Measurements from ENCODE around the gene SOAT1.
"Not testable (repeated sequence)": the region's sequence is repeated elsewhere in the genome, so short reads cannot be mapped to it uniquely, and the experiment has no call there.

Gene SOAT1

DNA sequence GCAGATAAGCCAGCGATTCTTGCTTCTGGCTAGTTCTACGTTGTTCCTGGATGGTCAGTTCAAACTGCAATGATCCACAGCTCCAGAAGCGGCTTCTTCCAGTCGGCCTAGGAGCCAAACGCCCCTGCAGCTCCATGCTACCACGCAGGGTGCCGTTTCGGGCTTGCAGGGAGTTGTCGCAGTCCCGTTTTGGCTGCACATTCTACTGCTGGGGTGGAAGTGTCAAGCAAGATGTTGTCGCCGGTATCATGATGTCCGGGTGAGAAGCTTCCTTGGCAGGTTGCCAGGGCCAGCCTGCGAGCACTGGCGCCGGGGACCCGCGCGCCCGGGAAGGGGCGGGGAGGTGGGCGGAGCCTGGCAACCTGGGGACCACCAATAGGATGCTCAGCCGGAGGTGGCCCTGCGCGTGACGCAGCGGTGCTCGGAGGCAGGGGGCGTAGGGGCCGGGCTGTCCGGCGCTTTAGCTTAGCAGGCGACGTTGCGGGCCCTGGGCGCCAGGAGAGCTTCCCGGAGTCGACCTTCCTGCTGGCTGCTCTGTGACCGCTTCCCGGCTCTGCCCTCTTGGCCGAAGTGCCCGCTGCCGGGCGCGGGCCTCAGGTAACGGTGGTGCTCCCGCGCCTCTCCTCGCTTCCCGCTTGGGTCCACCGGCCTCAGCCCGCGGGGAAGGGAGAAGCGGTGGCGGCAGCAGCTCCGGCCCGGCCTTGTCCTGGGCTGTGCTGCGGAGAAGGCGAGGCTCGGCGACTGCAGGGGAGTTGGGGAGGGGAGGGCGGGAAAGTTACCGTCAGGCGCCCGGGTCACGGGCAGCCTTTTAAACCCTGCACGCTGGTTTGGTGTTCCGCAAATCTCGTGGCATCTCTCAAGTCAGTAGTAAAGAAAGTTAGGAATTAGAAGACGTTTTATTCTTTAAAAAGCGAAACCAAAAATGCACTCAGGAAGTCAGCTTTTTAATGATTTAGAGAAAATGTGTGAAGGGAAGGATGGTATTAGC is at the start of gene SOAT1:
Gene SOAT1 (plus strand): TSS at position 458 of the 988 bp plus-strand sequence. CDS start 8,888 bp downstream, outside the sequence.
- peak; percentile 88 for DNase-seq

DNA sequence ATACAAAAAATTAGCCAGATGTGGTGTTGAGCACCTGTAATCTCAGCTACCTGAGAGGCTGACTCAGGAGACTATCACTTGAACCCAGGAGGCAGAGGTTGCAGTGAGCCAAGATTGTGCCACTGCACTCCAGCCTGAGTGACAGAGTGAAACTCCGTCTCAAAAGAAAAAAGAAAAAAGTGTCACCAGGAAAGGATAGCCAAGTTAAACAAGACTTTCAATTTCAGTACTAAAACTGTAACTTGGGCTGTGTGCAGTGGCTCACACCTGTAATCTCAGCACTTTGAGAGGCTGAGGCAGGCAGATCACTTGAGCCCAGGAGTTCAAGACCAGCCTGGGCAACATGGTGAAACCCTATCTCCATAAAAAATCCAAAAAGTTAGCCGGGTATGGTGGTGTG is 48.2 kb upstream of the SOAT1 start:
- not testable (repeated sequence) for DNase-seq

DNA sequence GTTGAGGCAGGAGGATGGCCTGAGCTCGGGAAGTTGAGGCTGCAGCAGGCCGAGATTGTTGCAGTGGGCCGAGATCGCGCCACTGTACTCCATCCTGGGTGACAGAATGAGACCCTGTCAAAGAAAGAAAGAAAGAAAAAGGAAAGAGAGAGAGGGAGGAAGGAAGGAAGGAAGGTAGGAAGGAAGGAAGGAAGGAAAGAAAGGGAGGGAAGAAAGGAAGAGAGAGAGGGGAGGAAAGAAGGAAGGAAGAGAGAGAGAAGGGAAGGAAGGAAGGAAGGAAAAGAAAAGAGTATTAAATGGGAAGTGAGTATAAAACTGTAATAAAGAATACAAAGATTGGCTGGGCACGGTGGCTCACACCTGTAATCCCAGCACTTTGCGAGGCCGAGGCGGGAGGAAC is 45.7 kb upstream of the SOAT1 start:
- DNase-seq, result no peak

DNA sequence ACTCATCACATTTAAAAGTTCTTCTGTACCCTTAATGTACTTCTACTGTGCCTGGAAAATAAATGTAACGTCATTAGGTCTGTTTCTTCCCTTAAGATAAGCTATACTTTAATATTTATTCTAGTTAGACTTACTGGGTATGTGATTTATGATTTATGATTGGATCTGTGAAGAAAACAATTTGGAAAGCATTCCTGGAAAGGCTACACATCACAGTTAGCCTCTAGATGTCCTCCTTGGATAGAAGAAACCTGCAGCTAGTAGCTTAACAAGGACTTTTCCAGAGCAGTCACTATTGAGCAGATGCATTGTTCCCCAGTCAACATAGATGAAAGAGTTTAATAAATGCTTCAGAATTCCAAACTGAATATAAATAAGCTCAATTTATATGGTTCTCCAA is 41.9 kb upstream of the SOAT1 start:
- DNase-seq, result no peak

DNA sequence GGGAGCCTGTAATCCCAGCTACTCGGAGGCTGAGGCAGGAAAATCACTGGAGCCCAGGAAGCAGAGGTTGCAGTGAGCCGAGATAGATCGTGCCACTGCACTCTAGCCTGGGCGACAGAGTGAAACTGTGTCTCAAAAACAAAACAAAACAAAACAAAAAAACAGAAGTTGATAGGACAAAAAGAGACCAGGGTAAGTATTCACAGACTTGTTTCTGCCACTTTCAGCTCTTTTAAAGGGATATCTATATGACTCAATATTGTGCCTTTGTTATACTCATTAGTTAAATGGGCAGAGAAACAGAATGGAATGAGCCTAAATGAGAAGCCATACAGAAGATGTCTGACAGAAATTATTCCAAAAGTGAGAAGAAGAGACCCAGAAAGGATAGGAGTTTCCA is 41.0 kb upstream of the SOAT1 start:
- DNase-seq, result no peak

DNA sequence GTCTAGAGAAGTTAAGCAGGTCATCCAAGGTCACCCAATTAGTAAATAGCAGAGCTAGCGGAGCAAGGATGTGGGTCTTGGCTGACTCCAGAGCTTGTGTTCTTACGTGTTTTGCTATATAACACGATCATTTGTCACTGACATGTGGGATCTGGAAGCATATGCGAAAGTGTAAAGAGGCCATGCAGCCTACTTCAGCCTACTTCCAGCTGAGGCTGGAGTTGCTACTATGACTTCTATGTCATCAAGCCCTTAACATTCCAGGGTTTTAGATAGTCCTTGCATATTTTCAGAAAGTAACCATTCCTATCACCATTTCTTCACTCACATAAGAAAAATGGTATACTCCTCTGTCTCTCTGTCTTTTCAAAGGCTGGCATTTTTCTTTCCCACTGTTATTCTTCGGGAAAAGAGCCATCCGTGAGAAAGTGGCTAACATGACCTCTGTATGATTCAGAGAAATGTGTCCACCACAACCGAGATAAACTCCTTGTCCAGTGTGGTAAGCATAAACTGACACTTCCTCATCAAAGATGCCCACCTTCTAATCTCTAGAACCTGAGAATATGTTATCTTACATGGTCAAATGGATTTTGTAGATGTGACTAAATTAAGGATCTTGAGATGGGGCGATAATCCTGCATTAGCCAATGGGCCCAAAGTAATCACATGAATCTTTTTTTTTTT is 40.2 kb upstream of the SOAT1 start:
- DNase-seq, result no peak

DNA sequence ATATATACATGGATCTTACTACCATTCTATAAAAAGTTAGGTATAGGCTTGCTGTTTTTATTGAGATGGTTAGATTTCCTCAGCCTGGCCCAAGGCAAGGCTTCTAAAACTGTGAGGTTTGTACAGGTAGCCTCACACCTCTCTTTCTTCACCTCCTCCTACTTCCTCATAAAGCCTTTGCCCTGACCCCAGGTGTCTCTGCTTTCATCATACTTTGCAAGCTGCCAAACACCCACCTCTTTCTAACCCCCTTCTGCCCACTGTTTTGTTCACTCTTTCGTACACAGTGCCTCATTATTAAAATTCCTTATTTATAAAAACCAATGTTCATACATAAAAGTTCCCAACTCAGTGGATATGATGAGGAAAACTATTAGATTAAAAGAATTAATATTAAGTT is 31.4 kb upstream of the SOAT1 start:
- DNase-seq, result no peak

DNA sequence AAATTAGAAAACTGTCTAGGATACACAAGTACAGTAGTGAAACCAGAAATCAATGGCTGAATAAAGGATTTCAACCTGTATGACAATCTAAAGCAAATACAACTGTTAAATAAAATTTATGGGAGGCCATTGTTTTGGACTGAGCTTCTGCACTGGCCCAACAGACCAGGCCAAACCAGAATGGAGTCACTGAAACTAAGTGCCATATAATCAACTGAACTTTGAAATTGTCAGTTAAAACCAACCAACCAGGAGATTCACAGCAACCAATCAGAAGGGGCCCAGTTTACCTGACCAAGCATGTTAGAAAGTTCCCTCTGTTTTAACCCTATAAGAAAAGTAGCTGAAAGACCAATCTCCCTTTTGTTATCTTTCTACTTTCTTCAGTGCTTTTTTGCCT is 30.5 kb upstream of the SOAT1 start:
- DNase-seq, result no peak

DNA sequence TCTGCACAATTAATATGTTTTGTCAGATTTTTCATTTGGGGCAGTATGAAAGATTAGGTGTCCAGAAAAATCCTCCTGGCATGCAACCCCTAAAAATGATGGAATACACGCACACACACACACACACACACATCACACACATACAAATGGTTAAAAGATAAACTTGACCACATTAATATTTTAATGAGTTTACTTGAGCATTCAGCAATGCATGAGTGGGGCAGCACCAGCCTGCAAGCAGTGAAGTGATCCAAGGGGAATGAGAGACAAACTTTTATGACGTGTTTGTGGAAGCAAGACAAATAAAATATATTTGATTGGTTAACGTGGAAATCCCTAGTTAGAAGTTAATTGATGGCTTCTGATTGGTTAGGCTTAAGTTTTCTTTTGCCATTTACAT is 29.1 kb upstream of the SOAT1 start:
- DNase-seq, result no peak

DNA sequence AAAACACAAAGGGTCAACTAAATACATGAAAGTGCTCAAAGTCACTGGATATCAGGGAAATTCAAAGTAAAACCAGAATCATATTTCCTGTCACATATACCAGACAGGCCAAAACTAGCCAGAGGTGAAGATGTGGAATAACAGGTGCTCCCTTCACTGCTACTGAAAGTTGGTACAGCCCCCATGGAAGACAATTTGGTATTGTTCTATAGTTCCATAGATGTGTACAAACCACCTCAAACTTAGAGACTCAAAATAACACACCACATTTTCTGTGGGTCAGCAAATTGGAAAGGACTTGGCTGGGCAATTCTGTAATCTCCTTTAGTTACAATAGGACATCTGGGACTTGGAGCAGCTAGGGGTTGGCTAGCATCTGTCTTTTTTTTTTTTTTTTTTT is 24.5 kb upstream of the SOAT1 start:
- no peak for DNase-seq

DNA sequence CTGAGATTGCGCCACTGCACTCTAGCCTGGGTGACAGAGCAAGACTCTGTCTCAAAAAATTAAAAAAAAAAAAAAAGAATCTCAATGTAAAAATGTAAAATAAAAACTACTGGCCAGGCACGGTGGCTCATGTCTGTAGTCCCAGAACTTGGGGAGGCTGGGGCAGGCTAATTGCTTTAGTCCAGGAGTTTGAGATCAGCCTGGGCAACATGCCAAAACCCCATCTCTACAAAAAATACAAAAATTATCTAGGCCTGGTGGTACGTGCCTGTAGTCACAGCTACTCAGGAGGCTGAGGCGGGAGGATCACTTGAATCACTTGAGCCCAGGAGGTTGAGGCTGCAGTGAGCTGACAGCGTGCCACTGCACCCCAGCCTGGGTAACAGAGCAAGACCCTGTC is 19.2 kb upstream of the SOAT1 start:
- DNase-seq, result not testable (repeated sequence)

DNA sequence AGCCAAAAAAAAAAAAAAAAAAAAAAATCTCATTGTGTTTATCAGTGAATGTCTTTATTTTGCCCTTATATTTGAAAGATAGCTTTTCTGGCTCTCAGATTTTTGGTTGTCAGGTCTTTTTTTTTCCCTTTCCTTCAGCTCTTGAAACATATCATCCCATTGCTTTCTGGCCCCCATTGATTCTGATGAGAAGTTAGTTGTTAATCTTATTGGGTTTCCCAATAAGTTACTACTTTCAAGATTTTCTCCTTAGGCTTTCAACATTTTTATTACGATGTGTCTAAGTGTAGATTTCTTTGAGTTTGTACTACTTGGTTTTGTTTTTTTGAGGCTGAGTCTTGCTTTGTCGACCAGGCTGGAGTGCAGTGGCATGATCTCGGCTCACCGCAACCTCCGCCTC is 14.7 kb upstream of the SOAT1 start:
- DNase-seq, result no peak

DNA sequence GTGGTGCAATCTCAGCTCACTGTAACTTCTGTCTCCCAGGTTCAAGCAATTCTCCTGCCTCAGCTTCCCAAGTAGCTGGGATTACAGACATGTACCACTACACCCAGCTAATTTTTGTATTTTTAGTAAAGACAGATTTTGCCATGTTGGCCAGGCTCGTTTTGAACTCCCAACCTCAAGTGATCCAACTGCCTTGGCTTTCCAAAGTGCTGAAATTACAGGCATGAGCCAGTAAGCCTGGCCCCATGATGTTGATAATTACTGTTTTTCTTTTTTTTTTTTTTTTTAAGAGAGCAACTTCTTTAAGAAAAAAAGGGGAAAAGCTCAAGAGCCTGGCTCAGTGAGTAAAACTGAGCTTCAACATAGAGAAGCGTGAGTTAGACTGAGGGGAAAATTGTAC is 9.6 kb upstream of the SOAT1 start:
- DNase-seq, result no peak

DNA sequence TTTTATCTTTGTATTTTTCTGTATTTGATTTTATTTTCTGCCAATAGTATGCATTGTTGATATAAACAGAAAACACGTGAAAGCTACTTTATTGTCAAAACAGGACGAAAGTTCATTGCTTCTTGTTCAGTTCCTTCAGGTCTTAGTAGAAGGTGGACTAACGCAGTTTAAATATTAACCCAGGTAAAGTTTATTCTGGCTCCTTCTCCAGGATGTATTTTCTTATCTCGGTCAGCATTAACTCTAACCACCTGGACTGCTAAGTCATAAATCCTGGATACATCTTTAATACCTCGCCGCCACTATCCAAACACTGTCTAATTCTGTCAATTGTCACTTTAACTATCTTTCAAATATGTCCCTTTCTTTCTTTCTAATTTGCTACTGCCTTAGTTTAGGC is 5.7 kb upstream of the SOAT1 start:
- no peak for DNase-seq

DNA sequence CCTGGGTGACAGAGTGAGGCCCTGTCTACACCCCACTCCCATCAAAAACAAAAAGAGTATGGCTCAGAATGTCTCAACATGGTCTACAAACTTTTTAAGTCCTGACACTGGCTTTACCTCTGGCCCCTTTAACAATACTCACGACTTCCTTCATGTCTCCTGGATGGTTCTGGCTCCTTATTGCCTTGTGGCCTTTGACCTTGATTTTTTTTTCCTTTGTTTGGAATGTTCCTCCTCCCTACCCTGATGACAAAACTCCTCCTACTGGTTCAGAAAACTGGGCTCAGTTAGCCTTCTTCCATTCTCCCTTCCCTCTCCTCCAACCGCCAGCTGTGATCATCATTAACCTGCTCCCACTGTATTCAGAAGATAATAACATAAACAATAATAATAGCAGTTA is 4.6 kb upstream of the SOAT1 start:
- DNase-seq, result no peak

DNA sequence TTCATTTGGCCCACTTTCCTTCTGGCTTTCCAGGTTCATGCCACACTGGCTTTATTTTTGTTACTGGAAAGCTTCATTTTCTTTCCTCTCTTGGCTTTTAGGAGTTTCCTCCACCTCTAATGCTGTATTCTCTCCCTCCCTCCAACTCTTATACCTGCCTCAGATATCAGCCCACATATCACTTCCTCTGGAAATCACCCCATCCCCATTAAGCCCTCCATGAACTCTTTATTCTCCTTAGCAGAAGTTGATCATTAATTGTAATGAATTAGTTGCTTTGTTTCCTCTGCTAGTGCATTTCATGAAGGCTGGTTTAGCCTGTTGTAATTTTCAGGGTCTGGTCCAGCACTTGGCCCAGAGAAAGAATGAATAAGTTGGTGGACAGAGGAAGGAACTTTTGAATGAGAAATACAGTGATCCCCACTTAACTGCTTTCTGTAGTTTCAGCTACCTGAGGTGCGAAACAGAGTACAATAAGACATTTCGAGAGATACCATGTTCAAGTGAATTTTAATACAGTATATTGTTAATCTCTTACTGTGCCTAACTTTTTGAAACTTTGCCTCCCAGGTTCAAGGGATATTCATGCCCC is 1.7 kb downstream of the SOAT1 start:
- no peak for DNase-seq

DNA sequence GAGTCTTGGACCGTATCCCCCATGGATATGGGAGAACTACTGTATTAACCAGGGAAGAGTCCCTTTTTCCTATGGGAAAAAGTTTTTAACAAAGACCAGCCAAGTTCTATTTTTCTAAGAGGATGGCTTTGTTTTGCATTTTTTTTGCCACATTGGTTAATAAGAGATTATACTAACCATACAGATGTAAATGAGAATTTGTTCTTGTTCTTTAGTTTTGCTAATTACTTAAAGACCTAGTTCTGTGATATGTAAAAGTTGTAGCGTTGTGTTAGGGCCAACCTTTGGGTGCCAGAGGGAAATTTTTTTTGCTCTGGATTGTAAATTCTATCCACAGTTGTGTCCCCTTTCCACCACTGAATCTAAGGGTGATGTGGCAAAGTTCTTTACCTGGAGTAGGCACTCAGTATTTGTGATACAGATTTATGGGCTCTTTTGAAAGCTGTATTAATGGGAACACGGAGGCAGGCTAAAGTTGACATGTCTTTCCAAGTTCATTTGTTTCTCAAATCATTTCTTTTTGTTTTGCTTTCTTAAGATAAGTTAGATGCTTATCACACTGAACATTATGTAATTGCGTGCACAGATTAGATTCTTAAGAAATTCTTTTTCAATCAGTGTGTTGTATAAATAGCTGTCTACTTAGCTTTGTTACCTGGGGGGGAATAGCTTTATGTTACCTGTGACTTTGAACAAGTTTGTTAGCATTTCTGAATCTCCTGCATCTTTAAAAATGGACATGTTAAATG is 2.9 kb downstream of the SOAT1 start:
- no peak for DNase-seq

DNA sequence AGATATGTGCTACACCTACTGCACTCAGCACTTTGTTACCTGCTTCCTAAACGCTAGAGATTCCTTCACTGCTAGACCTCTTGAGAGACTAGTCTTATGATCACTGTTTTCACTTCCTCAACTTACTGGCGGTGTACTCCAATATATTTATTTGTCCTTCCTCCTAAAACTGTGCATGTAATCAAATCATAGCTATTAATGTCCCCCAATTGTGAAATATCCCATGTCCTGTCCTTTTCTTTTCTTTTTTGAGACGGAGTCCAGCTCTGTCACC is 3.4 kb downstream of the SOAT1 start:
- DNase-seq, result no peak

DNA sequence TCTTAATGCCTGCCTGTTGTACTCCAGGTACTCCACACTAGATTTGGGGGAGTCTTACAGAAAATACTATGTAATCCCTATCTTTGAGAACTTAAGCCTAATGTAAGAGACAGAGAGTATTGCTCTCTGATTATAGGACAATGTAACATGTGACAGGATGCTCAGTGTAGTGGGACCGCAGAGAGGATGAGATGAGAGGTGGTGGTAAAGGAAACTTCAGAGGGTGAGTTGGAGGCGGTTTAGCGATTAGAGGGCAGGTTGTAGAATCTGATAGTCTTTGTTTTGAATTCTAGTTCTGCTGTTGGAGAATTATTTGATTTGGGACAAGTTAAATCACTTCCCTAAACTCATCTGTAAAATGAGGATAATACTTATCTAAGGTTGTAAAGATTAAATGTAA is 5.4 kb downstream of the SOAT1 start:
- no peak for DNase-seq

DNA sequence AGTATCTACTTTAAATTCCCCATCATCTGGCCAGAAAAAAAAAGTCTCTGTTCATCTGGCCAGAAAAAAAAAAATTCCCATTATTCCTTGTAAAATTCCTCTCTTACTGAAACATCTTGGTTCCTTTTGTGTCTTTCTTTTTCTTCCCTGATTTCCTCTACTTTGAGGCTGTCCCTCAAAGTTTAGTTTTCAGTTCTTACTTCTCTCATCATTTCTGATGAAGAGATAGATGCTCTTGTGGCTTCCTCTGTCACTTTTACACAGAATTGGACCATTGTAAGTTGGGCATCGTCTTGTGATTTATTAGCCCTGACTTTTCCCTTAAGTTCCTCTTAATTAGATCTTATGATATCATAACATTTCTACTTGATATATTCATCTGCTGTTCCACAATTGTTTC is 6.5 kb downstream of the SOAT1 start:
- DNase-seq, result no peak

DNA sequence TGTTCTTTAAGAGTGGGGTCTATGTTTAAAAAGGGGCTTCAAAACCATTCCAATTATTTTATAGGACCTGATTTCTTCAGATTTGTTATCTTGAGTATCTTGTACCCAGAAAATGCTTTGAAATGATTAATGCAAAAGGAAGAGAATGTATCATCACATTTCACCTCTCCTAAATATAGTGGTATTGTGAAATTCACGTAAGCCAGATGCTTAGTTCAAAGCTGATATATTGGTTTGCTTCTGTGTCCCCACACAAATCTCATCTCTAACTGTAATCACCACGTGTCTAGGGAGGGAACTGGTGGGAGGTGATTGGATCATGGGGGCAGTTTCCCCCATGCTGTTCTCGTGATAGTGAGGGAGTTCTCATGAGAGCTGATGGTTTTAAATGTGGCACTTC is 8.5 kb downstream of the SOAT1 start:
- no peak for DNase-seq

DNA sequence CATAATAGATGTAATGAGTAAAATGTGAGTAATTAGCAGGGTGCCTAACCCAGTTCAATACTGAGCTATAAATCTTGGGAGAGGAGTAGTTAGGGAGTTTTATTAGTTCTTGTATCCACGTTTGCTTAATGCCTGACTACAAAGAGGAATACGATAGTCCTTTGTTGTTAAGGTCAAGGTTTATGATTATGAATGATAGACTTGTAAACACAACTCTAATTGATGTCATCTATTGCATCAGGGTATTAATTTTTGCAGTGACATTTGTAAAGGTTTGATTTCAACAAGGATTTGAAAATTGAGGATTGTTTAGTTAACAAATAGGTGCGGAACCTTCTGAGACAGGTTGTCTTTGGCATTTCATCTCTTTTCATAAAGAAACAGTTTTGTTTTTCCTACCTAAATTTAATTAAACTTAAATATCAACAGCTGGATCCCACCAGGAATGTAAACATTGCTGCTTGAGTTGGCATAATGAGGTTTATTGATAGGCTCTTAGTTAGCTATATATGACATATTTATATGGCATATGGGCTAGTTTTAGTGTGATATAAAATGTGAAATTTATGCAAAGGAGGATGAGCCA is 9.7 kb downstream of the SOAT1 start:
- DNase-seq, result no peak

DNA sequence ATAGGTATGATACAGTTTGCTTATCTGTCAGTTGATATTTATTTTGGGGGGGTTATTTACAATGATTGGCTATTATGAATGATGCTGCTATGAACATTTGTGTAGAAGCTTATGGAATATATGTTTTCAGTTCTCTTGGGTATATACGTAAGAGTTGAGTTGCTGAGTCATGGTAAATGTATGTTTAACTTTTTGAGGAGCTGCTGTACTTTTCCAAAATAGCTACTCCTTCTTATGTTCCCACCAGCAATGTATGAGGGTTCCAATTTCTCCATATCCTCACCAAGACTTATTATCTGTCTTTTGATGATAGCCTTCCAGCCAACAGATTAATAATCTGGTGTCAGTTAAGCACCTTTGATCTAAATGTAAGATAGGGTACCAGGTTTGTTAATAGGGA is 11.9 kb downstream of the SOAT1 start:
- no peak for DNase-seq

Data from NCI-H2171 treated with DMSO at 0.1 percent for 48 hours (cell line).